KMS-11 (cell line): ENCODE measurements around the gene JAK2.

Source experiments
- H2AFZ ChIP-seq: fragments of 200-600 bp; sonication (generic); 2 replicates; pipeline ENCODE4 v1.6.1; 2016; ENCODE audit warnings: antibody characterized with exemption, mixed run types, low read depth
- H3K27ac ChIP-seq: fragments of 200-600 bp; sonication (generic); 2 replicates; pipeline ENCODE4 v1.6.1; 2016; ENCODE audit warnings: mild to moderate bottlenecking, mixed run types
- H3K27me3 ChIP-seq: fragments of 200-600 bp; sonication (generic); 2 replicates; pipeline ENCODE4 v1.6.1; 2017; ENCODE audit warnings: mild to moderate bottlenecking, low read depth, mixed run types, moderate library complexity; ENCODE audit not compliant: insufficient read depth
- H3K36me3 ChIP-seq: fragments of 200-600 bp; sonication (generic); 2 replicates; pipeline ENCODE4 v1.6.1; 2017; ENCODE audit warnings: mild to moderate bottlenecking, mixed run types; ENCODE audit not compliant: insufficient read depth
- H3K4me1 ChIP-seq: fragments of 200-600 bp; sonication (generic); 2 replicates; pipeline ENCODE4 v1.6.1; 2016; ENCODE audit warnings: mild to moderate bottlenecking, low read depth, mixed run types; ENCODE audit not compliant: poor library complexity, severe bottlenecking
- H3K4me2 ChIP-seq: fragments of 200-600 bp; sonication (generic); 2 replicates; pipeline ENCODE4 v1.7.0; 2016; ENCODE audit warnings: mild to moderate bottlenecking, mixed run types
- H3K4me3 ChIP-seq: fragments of 200-600 bp; sonication (generic); IDR thresholded peaks from 2 replicates; pipeline ENCODE4 v1.6.1; 2017; ENCODE audit warnings: low read depth, low read length, mixed read lengths; ENCODE audit not compliant: insufficient read depth
- H3K79me2 ChIP-seq: fragments of 200-600 bp; sonication (generic); 2 replicates; pipeline ENCODE4 v1.6.1; 2016; ENCODE audit warnings: low read depth, mixed run types; ENCODE audit not compliant: insufficient read depth
- H3K9ac ChIP-seq: fragments of 200-600 bp; sonication (generic); 2 replicates; pipeline ENCODE4 v1.6.1; 2016; ENCODE audit warnings: mild to moderate bottlenecking, mixed run types
- H4K20me1 ChIP-seq: fragments of 200-600 bp; sonication (generic); 2 replicates; pipeline ENCODE4 v1.6.1; 2016; ENCODE audit warnings: mild to moderate bottlenecking, mixed run types; ENCODE audit not compliant: insufficient read depth
- CTCF ChIP-seq: fragments of 200-600 bp; sonication (generic); conservative IDR thresholded peaks from 2 replicates; pipeline ENCODE4 v1.6.1; 2017; ENCODE audit warnings: low read depth, mild to moderate bottlenecking, antibody characterized with exemption, low read length, moderate library complexity, mixed read lengths

The JAK2 gene

GRCh38 chr9:5113994-5114748, 129.1 kb downstream of the JAK2 start:
- Histone ChIP-seq H3K27ac (no peak overlapping the region), H3K79me2 (no peaks in the 10 kb centered on the region), H3K4me1 (no peaks in the 10 kb centered on the region), H3K4me2 (no peak overlapping the region), H4K20me1 (no peaks in the 10 kb centered on the region), H2AFZ (no peak overlapping the region), H3K36me3 (no peaks in the 10 kb centered on the region), H3K4me3 (no peak overlapping the region), H3K9ac (no peak overlapping the region), H3K27me3 (no peaks in the 10 kb centered on the region)
- no peak for TF ChIP-seq CTCF

GRCh38 chr9:5122116-5122515, 137.0 kb downstream of the JAK2 start:
- no peaks in the 10 kb centered on the region for H3K27me3 ChIP-seq
- no peak overlapping the region for H3K4me3 ChIP-seq
- no peak overlapping the region for H3K27ac ChIP-seq
- H3K79me2 ChIP-seq: no peaks in the 10 kb centered on the region
- H3K9ac ChIP-seq: no peak overlapping the region
- no peaks in the 10 kb centered on the region for H4K20me1 ChIP-seq
- no peak overlapping the region for H2AFZ ChIP-seq
- no peak overlapping the region for H3K4me2 ChIP-seq
- no peaks in the 10 kb centered on the region for H3K36me3 ChIP-seq
- no peak for TF ChIP-seq CTCF
- H3K4me1 ChIP-seq: no peaks in the 10 kb centered on the region

GRCh38 chr9:5122516-5122915, 137.4 kb downstream of the JAK2 start:
- Histone ChIP-seq H3K36me3 (no peaks in the 10 kb centered on the region), H3K4me3 (no peak overlapping the region), H3K27me3 (no peaks in the 10 kb centered on the region), H4K20me1 (no peaks in the 10 kb centered on the region), H3K79me2 (no peaks in the 10 kb centered on the region), H3K4me1 (no peaks in the 10 kb centered on the region), H3K27ac (no peak overlapping the region), H3K9ac (no peak overlapping the region), H2AFZ (no peak overlapping the region), H3K4me2 (no peak overlapping the region)
- no peak for TF ChIP-seq CTCF

- Histone ChIP-seq H4K20me1 (no peaks in the 10 kb centered on the region), H3K4me2 (no peak overlapping the region), H3K4me1 (no peaks in the 10 kb centered on the region), H3K79me2 (no peaks in the 10 kb centered on the region), H3K4me3 (no peak overlapping the region), H2AFZ (no peak overlapping the region), H3K36me3 (no peaks in the 10 kb centered on the region), H3K27ac (no peak overlapping the region), H3K27me3 (no peaks in the 10 kb centered on the region), H3K9ac (no peak overlapping the region)
- no peak for TF ChIP-seq CTCF
These were observed 155.1 kb downstream of the JAK2 start for GRCh38 chr9:5140151-5140550.
